GM21390 (cell line): ENCODE results near the gene ANK3.
"Not testable (repeated sequence)": the region's sequence is repeated elsewhere in the genome, so short reads cannot be mapped to it uniquely, and the experiment has no call there.

Experiments used
- ATAC-seq: cut with Tn5 transposase; IDR thresholded peaks from one replicate; pipeline ENCODE4 v1.9.1; 2021; ENCODE audit not compliant: unreplicated experiment

Gene ANK3

GRCh38 chr10:60311821-60312220 is 77.9 kb downstream of the ANK3 start:
- no peak for ATAC-seq

GRCh38 chr10:60310740-60311139 is 78.9 kb downstream of the ANK3 start:
- ATAC-seq = no peak

- no peak for ATAC-seq
These were observed 79.8 kb downstream of the ANK3 start for GRCh38 chr10:60309891-60310290.

GRCh38 chr10:60309371-60309770 is 80.3 kb downstream of the ANK3 start:
- no peak for ATAC-seq

GRCh38 chr10:60305380-60305892 is 84.2 kb downstream of the ANK3 start:
- no peak for ATAC-seq

- ATAC-seq = no peak
These were observed 84.8 kb downstream of the ANK3 start for GRCh38 chr10:60304829-60305379.

GRCh38 chr10:60303778-60304177 is 85.9 kb downstream of the ANK3 start:
- no peak for ATAC-seq

- ATAC-seq = no peak
These were observed 89.5 kb downstream of the ANK3 start for GRCh38 chr10:60299961-60300883.

- no peak for ATAC-seq
These were observed 90.3 kb downstream of the ANK3 start for GRCh38 chr10:60299390-60299778.

GRCh38 chr10:60298408-60299389 is 91.0 kb downstream of the ANK3 start:
- no peak for ATAC-seq

- no peak for ATAC-seq
These were observed 93.6 kb downstream of the ANK3 start for GRCh38 chr10:60296073-60296472.

- ATAC-seq = no peak
These were observed 94.4 kb downstream of the ANK3 start for GRCh38 chr10:60295028-60295937.

GRCh38 chr10:60293581-60294175 is 96.0 kb downstream of the ANK3 start:
- ATAC-seq = no peak

- ATAC-seq = no peak
These were observed 96.7 kb downstream of the ANK3 start for GRCh38 chr10:60292998-60293397.

GRCh38 chr10:60292536-60292935 is 97.1 kb downstream of the ANK3 start:
- not testable (repeated sequence) for ATAC-seq

- ATAC-seq = no peak
These were observed 98.2 kb downstream of the ANK3 start for GRCh38 chr10:60291344-60291930.

GRCh38 chr10:60290558-60290957 is 99.1 kb downstream of the ANK3 start:
- no peak for ATAC-seq

- ATAC-seq = no peak
These were observed 99.9 kb downstream of the ANK3 start for GRCh38 chr10:60289800-60290199.

- no peak for ATAC-seq
These were observed 101.4 kb downstream of the ANK3 start for GRCh38 chr10:60288256-60288655.
